NCI-H1048 (cell line): Measurements from ENCODE around the gene MRI1.
"Not testable (repeated sequence)": the region's sequence is repeated elsewhere in the genome, so short reads cannot be mapped to it uniquely, and the experiment has no call there.

Experiments
- DNase-seq: peaks from one replicate; lab custom pipeline; 2025; lab: John Stamatoyannopoulos, UW

Gene MRI1

GRCh38 chr19:13764101-13764807 is at the start of gene MRI1:
TSS of gene MRI1 (plus strand) at chr19:13764522. CDS start at chr19:13764589, 67 bp downstream.
- DNase-seq: peak; percentile 48

- no peak for DNase-seq
Observed at GRCh38 chr19:13717194-13717643, 47.1 kb upstream of the MRI1 start.

GRCh38 chr19:13718733-13719132 is 45.6 kb upstream of the MRI1 start:
- DNase-seq: no peak

- no peak for DNase-seq
Observed at GRCh38 chr19:13722146-13722545, 42.2 kb upstream of the MRI1 start.

- no peak for DNase-seq
Observed at GRCh38 chr19:13723206-13723605, 41.1 kb upstream of the MRI1 start.

GRCh38 chr19:13726323-13726722 is 38.0 kb upstream of the MRI1 start:
- no peak for DNase-seq

GRCh38 chr19:13727798-13728197 is 36.5 kb upstream of the MRI1 start:
- DNase-seq: no peak

- DNase-seq: no peak
Observed at GRCh38 chr19:13729859-13730258, 34.5 kb upstream of the MRI1 start.

GRCh38 chr19:13731147-13731964 is 33.0 kb upstream of the MRI1 start:
- peak; percentile 90 for DNase-seq

- DNase-seq: no peak
Observed at GRCh38 chr19:13732337-13732736, 32.0 kb upstream of the MRI1 start.

GRCh38 chr19:13734751-13735150 is 29.6 kb upstream of the MRI1 start:
- DNase-seq: no peak

GRCh38 chr19:13738073-13738472 is 26.2 kb upstream of the MRI1 start:
- DNase-seq: no peak

- no peak for DNase-seq
Observed at GRCh38 chr19:13741893-13742292, 22.4 kb upstream of the MRI1 start.

GRCh38 chr19:13742756-13743155 is 21.6 kb upstream of the MRI1 start:
- no peak for DNase-seq

GRCh38 chr19:13744174-13744573 is 20.1 kb upstream of the MRI1 start:
- DNase-seq: no peak

GRCh38 chr19:13747098-13747453 is 17.2 kb upstream of the MRI1 start:
- DNase-seq: no peak

GRCh38 chr19:13748169-13748828 is 16.0 kb upstream of the MRI1 start:
- no peak for DNase-seq

- DNase-seq: no peak
Observed at GRCh38 chr19:13751436-13751835, 12.9 kb upstream of the MRI1 start.

- not testable (repeated sequence) for DNase-seq
Observed at GRCh38 chr19:13753622-13754021, 10.7 kb upstream of the MRI1 start.

- DNase-seq: no peak
Observed at GRCh38 chr19:13756210-13756609, 8.1 kb upstream of the MRI1 start.

- DNase-seq: no peak
Observed at GRCh38 chr19:13757805-13758772, 6.2 kb upstream of the MRI1 start.

- DNase-seq: no peak
Observed at GRCh38 chr19:13758795-13759194, 5.5 kb upstream of the MRI1 start.
